ENCODE measurements around the gene POLDIP2.

- TF ChIP-seq POLR2AphosphoS5 (IDR thresholded peaks at IDR 0.05; ENCODE audit: low read depth) (no peak), REST (IDR thresholded peaks at IDR 0.05; ENCODE audit: insufficient replicate concordance, low read depth) (no peak), GABPA (IDR thresholded peaks at IDR 0.05; ENCODE audit: low read depth) (no peak)
- TF ChIP-seq, protein P1, sequence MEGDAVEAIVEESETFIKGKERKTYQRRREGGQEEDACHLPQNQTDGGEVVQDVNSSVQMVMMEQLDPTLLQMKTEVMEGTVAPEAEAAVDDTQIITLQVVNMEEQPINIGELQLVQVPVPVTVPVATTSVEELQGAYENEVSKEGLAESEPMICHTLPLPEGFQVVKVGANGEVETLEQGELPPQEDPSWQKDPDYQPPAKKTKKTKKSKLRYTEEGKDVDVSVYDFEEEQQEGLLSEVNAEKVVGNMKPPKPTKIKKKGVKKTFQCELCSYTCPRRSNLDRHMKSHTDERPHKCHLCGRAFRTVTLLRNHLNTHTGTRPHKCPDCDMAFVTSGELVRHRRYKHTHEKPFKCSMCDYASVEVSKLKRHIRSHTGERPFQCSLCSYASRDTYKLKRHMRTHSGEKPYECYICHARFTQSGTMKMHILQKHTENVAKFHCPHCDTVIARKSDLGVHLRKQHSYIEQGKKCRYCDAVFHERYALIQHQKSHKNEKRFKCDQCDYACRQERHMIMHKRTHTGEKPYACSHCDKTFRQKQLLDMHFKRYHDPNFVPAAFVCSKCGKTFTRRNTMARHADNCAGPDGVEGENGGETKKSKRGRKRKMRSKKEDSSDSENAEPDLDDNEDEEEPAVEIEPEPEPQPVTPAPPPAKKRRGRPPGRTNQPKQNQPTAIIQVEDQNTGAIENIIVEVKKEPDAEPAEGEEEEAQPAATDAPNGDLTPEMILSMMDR (IDR thresholded peaks at IDR 0.05; ENCODE audit: insufficient read depth, low read length) = no peak
Measured at GRCh38 chr17:28339431-28339830, 17.9 kb downstream of the POLDIP2 start.
